Bronchial epithelial cell (primary cell): Measurements from ENCODE around the gene IRS2. TPM values are rescaled to one million over a fixed set of nuclear protein-coding genes. Genes with fewer than 3 reads are reported as not detected.

ENCODE experiments used
- DNase-seq: peaks from one replicate; pipeline ENCODE4 v3.0.0-alpha.2; 2010; ENCODE audit warnings: low read depth
- FAIRE-seq: peaks from 2 replicates; lab custom pipeline; 2011; peaks lifted over from hg19 to GRCh38; lab: Jason Lieb, UNC
- H3K27me3 ChIP-seq: 2 replicates; pipeline ENCODE4 v1.5.1; 2011; ENCODE audit warnings: low read length; ENCODE audit not compliant: control insufficient read depth, insufficient read depth
- H3K36me3 ChIP-seq: 2 replicates; pipeline ENCODE4 v1.5.1; 2011; ENCODE audit warnings: low read length; ENCODE audit not compliant: control insufficient read depth, insufficient read depth
- H3K4me3 ChIP-seq: 2 replicates; pipeline ENCODE4 v1.5.1; 2011; ENCODE audit warnings: mild to moderate bottlenecking, low read depth, low read length, control low read depth
- CTCF ChIP-seq: IDR thresholded peaks from 2 replicates; pipeline ENCODE4 v1.5.1; 2011; ENCODE audit warnings: mild to moderate bottlenecking, moderate library complexity, low read length, control low read depth, inconsistent platforms; ENCODE audit not compliant: insufficient read depth, severe bottlenecking
- total RNA-seq: library from RNA; depleted of rRNA; stranded (reverse); fragments of >200 nt; gene quantifications from 2 replicates; pipeline ENCODE4 v1.2.1, GENCODE V29; 2014

Gene IRS2
- total RNA-seq, 1 donor from 2014 or later, result 6.8 TPM

- H3K27me3 ChIP-seq, result no peaks in the 10 kb centered on the region
- no peak for DNase-seq
- no peak overlapping the region for H3K4me3 ChIP-seq
- no peaks in the 10 kb centered on the region for H3K36me3 ChIP-seq
- TF ChIP-seq CTCF, result no peak
- no peak for FAIRE-seq
Observed at GRCh38 chr13:109741966-109742365, 44.4 kb downstream of the IRS2 start.

DNA sequence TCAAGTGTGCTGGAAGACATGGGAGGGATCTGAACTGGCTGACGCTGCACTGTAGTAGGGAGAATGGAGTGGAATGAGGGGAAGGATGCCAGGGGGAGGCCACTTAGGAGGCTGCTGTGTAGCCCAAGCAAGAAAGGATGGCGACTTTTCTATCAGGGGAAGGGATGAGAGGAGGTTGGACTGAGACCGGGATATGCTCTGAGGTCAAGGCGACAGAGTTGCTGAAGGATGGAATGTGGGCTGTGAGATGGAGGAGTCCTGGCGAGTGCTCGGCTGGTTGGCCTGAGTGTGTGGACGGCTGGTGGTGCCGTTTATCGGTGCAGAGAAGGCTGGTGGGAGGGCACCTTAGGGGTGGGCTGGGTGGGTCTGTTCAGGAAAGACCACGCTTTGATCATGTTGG, 45.7 kb downstream of the IRS2 start:
- peak; percentile 72 for FAIRE-seq
- H3K4me3 ChIP-seq, result no peak overlapping the region

DNA sequence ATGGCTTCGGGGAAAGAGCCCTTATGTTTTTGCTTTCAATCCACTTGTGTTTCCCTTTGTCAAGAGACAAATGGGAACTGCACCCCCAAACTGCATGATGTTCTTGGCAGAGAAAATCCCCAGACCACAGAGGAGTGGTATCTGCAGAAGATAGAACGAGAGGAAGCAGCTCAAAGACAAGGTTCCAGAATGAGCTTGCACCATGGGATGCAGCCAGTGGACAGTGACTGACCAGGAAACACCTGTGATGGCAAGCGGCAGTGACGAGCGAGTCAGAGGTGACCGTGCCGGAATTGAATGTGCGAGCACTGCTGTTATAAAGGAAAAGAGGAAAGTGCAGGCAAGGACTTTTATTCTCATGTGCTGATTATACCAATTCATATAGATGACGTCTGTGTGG, 46.3 kb downstream of the IRS2 start:
- no peak for DNase-seq
- Histone ChIP-seq H3K27me3 (no peaks in the 10 kb centered on the region), H3K36me3 (no peaks in the 10 kb centered on the region), H3K4me3 (no peak overlapping the region)
- no peak for TF ChIP-seq CTCF
- FAIRE-seq, result no peak

More for the DNA sequence above, 45.7 kb downstream of the IRS2 start:
- TF ChIP-seq CTCF, result no peak
- Histone ChIP-seq H3K36me3 (no peaks in the 10 kb centered on the region), H3K27me3 (no peaks in the 10 kb centered on the region)
- no peak for DNase-seq

DNA sequence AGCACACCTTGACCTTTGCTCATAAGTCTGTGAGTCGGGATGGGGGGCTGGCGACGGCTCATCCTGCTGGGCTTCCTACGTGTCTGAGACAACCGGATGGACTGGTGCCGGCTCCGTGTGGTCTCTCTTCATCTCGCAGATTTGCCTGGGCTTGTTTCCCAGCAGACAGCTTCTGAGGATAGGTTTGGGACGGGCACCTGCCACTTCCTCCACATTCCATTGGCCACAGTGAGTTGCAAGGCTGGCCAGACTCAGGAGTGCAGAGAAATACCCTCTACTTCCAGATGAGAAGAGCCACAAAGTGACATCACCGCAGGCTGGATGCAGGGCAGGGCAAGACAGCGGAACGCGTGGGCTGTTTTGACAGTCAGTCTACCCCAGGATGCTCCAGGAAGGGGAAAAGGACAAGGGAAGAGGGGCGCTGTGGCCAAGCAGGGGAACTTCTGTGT, 48.1 kb downstream of the IRS2 start:
- H3K4me3 ChIP-seq, result no peak overlapping the region
- H3K27me3 ChIP-seq, result no peaks in the 10 kb centered on the region
- FAIRE-seq (no peak), DNase-seq (peak; percentile 72)
- H3K36me3 ChIP-seq, result no peaks in the 10 kb centered on the region
- no peak for TF ChIP-seq CTCF

- H3K36me3 ChIP-seq, result no peaks in the 10 kb centered on the region
- peak; percentile 76 for DNase-seq
- no peak for FAIRE-seq
- no peaks in the 10 kb centered on the region for H3K27me3 ChIP-seq
- H3K4me3 ChIP-seq, result no peak overlapping the region
- TF ChIP-seq CTCF, result no peak
Observed at GRCh38 chr13:109737606-109738005, 48.8 kb downstream of the IRS2 start.

GRCh38 chr13:109737046-109737573, 49.3 kb downstream of the IRS2 start:
- Histone ChIP-seq H3K27me3 (no peaks in the 10 kb centered on the region), H3K4me3 (no peak overlapping the region), H3K36me3 (no peaks in the 10 kb centered on the region)
- DNase-seq, result no peak
- no peak for TF ChIP-seq CTCF
- no peak for FAIRE-seq
